ENCODE data around the gene GOT2. TPM values are rescaled to one million over a fixed set of nuclear protein-coding genes. Genes with fewer than 3 reads are reported as not detected.
A peak's percentile ranks its signal among the peaks of the same experiment; 100 is the strongest.
"Not testable (repeated sequence)": the region's sequence is repeated elsewhere in the genome, so short reads cannot be mapped to it uniquely, and the experiment has no call there.

GOT2 gene
- total RNA-seq: 555 TPM
- long read RNA-seq, transcript GOT2-201 (10 exons, 2,462 nt): major isoform, 1,140 of 1,245 reads
- long read RNA-seq, partial matches to known transcripts: 56 of 1,245 reads
- long read RNA-seq, other reads (novel, unspliced or antisense): 49 of 1,245 reads

DNA sequence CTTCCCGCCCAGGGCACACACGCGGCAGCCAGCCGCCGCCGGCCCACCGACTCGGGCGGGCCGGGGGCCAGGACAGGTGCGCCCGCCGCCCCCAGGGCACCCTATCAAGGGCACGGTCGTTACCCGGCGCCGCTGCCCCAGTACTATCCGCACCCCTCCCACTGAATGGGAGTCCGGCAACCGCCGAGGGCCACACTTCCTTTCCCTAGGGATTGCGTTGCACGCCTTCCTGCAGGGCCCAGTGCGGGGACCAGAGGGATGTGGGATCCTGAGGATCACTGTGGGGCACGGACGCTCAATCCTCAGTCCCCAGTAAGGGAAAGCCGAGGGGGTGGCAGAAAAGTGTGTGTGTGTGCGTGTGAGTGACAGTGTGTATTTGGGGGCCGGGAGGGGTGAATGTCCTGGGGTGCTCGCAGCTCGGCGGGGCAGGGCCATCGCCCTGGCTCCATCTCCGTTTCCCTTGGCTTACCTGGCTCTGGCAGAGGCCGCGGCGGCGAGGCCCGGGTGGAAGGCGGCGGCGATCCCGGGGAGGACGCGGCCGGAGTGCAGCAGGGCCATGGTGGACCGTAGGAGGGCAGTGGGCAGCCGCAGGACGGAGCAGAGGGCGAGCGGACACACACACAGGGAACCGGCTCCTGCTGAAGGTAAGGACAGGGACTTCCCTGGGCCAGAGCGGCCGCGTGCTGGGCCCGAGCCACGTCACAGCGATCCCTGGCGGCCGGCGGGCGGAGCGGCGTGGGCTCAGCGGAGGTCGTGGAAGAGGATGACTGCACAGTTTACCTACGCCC, at the start of gene GOT2:
Gene GOT2 (minus strand): TSS at position 646 of the 788 bp plus-strand sequence. CDS start 88 bp downstream, at position 558.
- peak; percentile 90 for DNase-seq
- peak; percentile 97 for ATAC-seq
- intact Hi-C loops (cut with micrococcal nuclease): loop anchor here (10.0 kb wide), 1 partner anchor 49 kb away; the partner anchor contains the start of gene SLC38A7

DNA sequence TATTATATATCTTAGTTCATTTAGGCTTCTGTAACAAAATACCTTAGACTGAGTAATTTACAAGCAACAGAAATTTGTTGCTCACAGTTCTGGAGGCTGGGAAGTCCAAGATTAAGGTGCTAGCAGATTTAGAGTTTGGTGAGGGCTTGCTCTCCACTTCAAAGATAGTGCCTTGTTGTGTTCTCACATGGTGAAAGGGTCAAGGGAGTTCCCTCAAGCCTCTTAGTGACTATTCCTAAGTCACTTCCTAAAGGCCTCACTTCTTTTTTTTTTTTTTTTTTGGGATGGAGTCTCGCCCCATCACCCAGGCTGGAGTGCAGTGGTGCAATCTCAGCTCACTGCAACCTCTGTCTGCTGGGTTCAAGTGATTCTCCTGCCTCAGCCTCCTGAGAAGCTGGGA, 45.2 kb upstream of the GOT2 start:
- intact Hi-C loops (cut with micrococcal nuclease); DNase-seq; ATAC-seq: not testable (repeated sequence)

DNA sequence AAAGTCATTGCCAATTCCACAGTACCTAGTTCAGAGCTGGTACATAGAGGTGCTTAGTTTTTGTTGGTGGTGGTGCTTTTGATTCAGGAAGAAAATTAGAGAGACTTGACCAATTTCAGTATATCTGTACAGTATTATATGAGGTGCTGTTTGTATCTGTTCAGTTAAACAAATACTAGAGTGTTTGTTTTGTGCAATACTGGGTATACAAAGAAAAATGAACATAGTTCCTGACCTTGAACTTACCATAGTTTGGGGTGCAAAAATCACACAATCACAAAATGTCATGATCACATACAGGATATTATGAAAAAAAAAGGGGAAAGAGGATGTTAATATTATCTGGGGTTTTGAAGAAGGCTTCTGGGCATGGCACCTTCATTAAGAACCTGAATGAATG, 39.8 kb upstream of the GOT2 start:
- intact Hi-C loops (cut with micrococcal nuclease): no loop called here
- DNase-seq: no peak
- ATAC-seq: no peak

DNA sequence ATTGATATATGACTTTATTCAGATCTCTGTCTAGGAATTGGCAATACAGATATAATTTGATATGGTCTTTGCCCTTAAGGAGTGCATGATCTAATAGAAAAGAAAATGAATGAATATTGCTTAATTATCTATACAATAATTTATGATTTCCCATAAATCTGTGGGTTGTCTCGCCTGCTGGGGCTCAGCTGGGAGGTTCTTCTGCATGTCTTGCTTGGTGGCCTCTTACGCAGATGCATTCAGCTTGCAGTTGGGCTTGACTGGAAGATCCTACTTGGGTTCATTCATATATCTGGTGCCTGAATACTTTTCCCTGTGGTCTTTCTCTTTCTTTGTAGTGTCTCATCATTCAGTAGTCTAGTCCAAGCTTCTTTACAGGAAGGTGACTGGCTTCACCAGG, 34.0 kb upstream of the GOT2 start:
- no peak for ATAC-seq
- DNase-seq: no peak
- intact Hi-C loops (cut with micrococcal nuclease): no loop called here

DNA sequence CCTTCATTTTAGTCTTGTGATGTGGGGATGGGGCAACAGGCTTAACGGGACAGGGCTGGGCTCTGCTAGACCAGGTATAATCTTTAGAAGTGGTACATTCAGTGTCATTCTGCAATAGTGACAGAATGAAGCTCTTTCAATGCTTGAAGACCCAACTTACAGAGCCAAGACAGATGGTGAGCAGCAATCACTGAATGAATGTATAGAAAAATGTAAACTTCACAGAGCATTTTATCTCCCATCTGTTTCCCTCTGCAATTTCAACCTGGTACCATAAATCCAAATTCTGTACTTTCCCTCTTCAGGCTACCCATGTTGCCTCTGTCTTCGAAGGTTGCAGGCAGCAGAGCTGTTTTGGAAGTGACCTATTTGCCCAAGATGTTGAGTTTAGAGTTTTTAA, 33.5 kb upstream of the GOT2 start:
- ATAC-seq (no peak), DNase-seq (no peak)
- intact Hi-C loops (cut with micrococcal nuclease): no loop called here

DNA sequence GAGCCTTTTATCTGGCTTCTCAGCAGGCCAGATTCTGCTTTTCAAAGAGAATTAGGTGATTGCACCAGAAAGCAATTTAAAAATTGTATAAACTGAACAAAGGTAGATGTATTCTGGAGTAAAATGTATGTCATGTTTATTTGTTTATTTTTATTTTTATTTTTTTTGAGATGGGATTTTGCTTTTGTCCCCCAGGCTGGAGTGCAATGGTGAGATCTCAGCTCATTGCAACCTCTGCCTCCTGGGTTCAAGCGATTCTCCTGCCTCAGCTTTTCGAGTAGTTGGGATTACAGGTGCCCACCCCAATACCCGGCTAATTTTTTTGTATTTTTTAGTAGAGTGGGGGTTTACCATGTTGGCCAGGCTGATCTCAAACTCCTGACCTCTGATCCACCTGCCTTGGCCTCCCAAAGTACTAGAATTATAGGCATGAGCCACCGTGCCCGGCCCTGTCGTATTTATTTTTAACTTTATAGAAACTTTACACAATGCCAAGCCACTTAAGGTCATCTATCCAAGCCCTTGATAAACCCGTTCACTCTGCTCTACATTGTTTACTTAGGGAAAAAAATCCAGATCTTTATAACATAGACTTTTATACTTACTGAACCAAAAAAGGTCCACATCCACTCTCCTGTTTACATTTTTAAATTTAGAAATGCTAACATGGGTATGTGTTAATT, 22.7 kb upstream of the GOT2 start:
- no peak for DNase-seq
- peak; percentile 54 for ATAC-seq
- intact Hi-C loops (cut with micrococcal nuclease): loop anchor here (5.0 kb wide), 1 partner anchor 79 kb away; no protein-coding TSS in a partner anchor

DNA sequence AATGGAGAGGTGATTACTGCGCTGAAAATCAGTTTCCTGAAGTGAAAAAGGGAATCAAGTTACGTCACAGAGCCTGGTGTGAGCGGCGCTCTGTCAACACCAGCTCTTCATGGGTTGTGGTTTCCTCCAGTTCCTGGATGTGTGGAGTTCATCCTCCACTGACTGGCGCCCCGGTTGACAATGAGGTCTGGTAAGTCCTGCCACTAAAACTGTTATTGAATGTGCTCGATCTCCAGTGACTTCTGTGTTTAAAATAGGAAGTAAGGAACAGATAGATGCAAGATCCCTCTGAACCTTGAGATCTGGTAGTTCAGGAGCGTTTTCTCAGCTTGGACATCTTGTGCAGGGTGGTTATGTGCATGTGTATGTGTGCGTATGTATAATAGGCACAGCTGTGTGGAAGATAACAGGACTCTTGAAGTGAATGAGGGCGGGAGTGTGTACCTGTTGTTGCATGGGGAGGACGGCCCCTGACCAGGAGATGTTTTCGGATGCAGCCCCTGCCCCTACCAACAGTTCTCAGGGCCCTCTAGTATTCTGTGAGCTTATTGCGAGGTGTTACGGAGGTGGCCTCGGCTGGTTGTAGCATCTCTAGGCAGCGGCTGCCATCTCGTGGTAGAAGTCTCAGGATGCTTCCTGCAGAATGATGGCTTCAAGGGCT, 22.0 kb upstream of the GOT2 start:
- ATAC-seq (peak; percentile 94), DNase-seq (peak; percentile 82)
- intact Hi-C loops (cut with micrococcal nuclease): loop anchor here (5.0 kb wide), 1 partner anchor 79 kb away; no protein-coding TSS in a partner anchor

DNA sequence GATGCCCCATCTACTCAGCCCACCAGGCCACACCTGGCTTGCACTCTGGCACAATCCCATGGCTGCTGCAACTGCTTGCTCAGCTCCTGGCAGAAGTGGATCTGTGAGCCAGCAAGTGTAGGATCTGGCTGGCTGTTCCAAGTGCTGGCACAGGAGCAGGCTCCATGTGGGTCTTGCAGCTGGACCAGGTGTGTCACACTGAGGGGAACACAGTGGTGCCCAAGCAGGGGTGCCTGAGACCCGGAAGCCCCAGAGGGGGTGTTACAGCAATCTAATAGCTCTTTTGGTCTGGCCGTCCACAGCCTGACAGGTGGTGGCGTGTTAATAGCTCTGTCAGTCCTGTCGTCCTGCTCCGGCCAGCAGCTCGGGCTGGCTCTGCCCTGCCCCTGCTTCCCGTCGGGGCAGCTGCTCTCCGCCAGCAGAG, 19.6 kb upstream of the GOT2 start:
- ATAC-seq: no peak
- no peak for DNase-seq
- intact Hi-C loops (cut with micrococcal nuclease): no loop called here

DNA sequence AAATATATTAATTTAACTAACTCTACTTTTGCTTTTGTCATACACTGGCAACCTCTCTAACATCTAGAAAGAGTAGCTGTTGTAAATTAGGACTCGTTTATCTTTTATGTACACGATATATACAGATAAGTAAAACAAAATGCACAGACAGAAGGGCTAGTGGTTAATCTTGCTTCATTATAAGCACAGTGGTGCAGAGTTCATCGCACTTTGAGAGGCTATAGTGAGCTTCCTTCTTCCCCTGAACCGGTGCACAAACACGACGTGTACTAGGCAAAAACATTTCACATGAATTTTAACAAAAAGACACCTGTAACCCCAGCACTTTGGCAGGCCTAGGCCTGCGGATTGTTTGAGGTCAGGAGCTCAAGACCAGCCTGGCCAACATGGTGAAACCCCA, 10.4 kb upstream of the GOT2 start:
- no peak for ATAC-seq

DNA sequence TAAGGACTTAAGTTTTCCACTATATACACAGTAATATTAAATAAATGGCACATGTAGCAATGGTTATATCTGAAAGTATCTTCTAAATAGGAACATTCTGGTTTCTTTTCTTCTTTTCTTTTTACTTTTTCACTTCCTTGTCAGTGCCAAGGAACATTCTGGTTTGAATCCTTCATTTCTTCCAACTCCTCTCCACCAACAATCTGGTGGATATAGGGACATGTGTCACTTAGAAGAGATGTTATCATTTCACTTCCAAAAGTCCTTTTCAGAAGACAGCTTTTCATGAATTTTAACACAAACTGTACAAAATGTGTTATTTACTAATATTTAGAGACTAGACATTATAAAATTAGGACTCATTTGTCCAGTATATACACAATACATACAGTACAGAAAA, 7.9 kb upstream of the GOT2 start:
- intact Hi-C loops (cut with micrococcal nuclease): no loop called here
- no peak for ATAC-seq
- no peak for DNase-seq

More for the DNA sequence above, 10.4 kb upstream of the GOT2 start:
- no peak for DNase-seq
- intact Hi-C loops (cut with micrococcal nuclease): no loop called here

DNA sequence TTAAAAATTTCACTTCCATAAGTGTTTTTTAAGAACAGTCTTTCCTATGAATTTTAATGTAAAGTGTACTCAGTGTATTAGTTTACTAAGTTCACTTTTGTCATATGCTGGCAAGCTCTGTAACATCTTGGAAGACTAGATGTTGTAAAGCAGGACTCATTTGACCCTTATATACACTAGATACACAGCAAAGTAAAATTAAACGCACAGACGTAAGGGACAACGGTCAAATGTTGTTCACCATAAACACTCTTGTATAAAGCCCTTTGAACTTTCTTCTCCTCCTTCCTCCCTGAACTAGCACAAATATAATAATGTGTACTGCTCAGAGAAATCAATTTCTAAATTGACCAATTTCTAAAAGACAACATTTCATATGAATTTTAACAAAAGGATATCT, 7.0 kb upstream of the GOT2 start:
- intact Hi-C loops (cut with micrococcal nuclease): no loop called here
- DNase-seq: no peak
- ATAC-seq: no peak

DNA sequence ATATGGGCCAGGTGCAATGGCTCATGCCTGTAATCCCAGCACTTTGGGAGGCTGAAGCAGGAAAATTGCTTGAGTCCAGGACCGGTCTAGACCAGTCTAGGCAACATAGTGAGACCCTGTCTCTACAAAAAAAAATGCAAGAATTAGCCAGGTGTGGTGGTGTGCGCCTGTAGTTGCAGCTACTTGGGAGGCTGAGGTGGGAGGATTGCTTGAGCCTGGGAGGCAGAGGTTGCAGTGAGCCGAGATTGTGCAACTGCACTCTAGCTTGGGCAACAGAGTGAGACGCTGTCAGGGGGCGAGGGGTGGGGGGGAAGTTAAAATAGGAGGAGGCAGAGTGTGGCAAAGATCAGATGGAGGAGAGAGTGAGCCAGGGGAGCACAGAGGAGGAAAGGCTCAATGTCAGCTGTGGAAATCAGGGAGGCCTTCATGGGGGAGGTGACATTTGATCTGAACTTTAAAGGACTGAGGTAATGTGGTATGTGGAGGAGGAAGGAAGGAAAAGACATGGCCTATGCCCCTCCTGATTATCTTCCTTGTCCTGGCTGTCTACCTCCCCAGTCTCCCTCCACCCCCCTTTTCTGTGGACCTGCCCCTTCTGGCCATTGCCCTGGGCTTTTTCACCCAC, 4.7 kb upstream of the GOT2 start:
- ATAC-seq: no peak
- DNase-seq: no peak
- intact Hi-C loops (cut with micrococcal nuclease): loop anchor here (10.0 kb wide), 1 partner anchor 54 kb away; the partner anchor contains the start of gene SLC38A7

DNA sequence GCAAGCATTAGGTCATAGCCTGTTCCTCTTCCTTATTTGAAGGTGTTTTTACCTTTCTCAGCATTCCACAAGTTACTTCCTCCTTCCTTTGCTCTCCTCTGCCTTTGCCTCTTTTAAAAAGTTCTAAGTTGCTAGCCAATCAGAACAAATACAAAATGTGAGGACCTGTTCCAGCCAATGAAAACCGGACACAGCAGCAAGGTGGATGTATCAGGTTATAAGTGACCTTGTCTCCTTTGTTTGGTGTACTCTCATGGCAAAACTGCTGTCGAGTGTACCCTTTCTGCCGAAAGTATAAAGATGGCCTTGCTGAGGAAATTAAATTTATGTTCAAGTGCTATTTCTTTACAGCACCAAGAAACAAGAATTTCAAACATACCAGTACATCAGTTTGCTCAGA, 2.2 kb upstream of the GOT2 start:
- DNase-seq, ATAC-seq: not testable (repeated sequence)
- intact Hi-C loops (cut with micrococcal nuclease): loop anchor here (10.0 kb wide), 1 partner anchor 52 kb away; the partner anchor contains the start of gene SLC38A7

DNA sequence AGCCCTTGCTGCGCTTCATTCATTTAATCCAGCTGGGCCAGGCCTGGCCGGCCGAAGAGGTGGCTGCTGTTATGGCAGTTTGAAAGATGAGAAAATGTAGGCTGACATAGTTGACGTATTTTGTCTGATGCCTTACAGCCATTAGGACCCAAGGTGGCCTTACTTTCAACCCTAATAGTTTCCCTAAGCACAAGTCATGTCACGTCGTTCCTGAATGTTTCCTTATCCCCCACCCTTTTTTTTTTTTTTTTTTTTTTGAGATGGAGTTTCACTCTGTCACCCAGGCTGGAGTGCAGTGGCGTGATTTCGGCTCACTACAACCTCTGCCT, 307 bp upstream of the GOT2 start:
- ATAC-seq (no peak), DNase-seq (no peak)
- intact Hi-C loops (cut with micrococcal nuclease): loop anchor here (10.0 kb wide), 1 partner anchor 50 kb away; the partner anchor contains the start of gene SLC38A7

DNA sequence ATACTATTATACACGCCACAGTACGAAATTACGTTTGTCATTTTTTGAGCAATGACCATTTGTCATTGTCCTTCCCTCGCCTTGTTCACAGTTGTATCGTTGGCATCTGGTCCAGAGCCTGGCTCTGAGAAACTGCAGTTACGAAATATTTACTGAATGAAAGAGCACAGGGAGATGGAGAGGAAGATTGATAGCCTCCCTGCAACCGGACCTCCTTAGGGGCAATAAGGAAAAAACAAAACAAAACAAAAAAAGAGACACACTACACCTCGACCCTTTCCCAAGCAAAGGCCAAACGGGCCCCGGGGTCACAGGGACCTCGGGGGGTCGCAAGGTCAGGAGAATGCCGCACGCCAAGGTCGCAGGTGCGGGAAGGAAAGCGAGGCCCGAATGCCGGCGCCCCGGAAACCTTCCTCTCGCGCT, 857 bp downstream of the GOT2 start:
- intact Hi-C loops (cut with micrococcal nuclease): loop anchor here (10.0 kb wide), 1 partner anchor 48 kb away; the partner anchor contains the start of gene SLC38A7

DNA sequence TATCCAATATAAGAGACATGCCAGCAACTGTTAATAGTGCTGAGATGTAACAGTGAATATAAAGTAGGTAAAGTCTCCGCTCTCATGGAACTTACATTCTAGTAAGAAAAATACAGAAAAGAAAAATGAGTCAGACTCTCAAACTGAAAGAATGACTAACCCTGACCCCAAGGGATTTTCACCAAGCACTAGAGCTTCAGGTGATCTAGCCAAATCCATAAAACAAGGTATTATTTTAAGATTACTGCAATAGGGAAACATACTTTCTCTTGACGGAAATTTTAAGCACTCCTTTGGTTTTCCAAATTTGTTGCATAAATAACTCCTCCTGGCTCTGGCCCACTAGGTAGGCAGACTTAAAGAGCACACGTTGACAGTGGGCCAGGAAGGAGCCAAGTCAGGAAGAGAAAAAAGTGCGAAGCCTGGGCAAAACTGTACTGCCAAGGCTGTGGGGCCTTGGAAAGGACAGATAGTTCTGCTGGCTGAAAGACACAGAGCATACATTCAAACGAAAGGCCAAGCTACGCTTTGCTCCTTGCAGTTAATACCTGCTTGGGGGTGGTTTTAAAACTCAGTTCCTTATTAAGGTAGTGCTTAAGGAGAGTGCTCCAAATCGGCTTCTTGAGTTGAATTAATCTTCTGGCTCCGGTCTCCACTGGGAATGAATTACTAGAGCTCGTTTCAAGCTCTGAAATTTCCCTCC, 1.4 kb downstream of the GOT2 start:
- ATAC-seq (no peak), DNase-seq (no peak)
- intact Hi-C loops (cut with micrococcal nuclease): loop anchor here (10.0 kb wide), 1 partner anchor 48 kb away; the partner anchor contains the start of gene SLC38A7

More for the DNA sequence above, 857 bp downstream of the GOT2 start:
- DNase-seq: no peak
- ATAC-seq: peak; percentile 31

DNA sequence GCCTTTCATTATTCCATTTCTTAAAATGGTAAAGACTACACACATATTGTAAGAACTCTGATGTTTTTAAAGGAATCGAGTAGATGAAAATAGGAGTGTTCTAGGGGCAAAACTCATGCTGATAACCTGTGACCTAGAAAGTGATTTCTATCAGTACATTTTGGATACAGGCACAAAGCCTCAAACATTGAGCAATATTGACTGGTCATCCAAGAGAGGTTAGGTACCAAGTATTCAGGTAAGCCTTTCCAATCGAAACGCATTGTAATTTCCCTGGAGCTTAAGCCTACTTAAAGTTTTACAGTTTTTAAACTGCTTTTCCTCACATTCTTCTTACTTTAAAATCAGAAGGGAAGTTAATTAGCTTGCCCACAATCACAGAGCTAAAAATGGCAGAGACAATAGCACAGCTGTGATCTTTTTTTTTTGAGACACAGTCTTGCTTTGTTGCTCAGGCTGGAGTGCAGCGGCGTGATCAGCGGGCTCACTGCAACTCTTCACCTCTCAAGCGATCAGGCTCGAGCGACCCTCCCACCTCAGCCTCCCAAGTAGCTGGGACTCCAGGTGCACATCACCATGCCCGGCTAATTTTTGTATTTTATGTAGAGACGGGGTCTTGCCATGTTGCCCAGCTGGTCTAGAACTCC, 3.3 kb downstream of the GOT2 start:
- intact Hi-C loops (cut with micrococcal nuclease): loop anchor here (10.0 kb wide), 1 partner anchor 46 kb away; the partner anchor contains the start of gene SLC38A7
- ATAC-seq: no peak

More for the DNA sequence above, 3.3 kb downstream of the GOT2 start:
- no peak for DNase-seq
